H9 (cell line): ENCODE measurements around the gene FAM53B. TPM values are rescaled to one million over a fixed set of nuclear protein-coding genes. Genes with fewer than 3 reads are reported as not detected.
A peak's percentile ranks its signal among the peaks of the same experiment; 100 is the strongest.

Experiments
- DNase-seq: peaks from one replicate; pipeline ENCODE4 v3.0.0-alpha.2; 2017
- H2AFZ ChIP-seq: one replicate; pipeline ENCODE4 v1.6.1; 2013; ENCODE audit warnings: mild to moderate bottlenecking, low read length, control low read depth, moderate library complexity
- H2AK5ac ChIP-seq: 2 replicates; pipeline ENCODE4 v1.6.1; 2013; ENCODE audit warnings: low read length, control low read depth, mixed read lengths; ENCODE audit not compliant: insufficient read length
- H2BK120ac ChIP-seq: one replicate; pipeline ENCODE4 v1.6.1; 2013; ENCODE audit warnings: low read depth, mild to moderate bottlenecking, low read length, control low read depth, inconsistent platforms; ENCODE audit not compliant: poor library complexity, severe bottlenecking
- H2BK12ac ChIP-seq: 2 replicates; pipeline ENCODE4 v1.6.1; 2013; ENCODE audit warnings: low read length, control low read depth, mixed read lengths, low read depth; ENCODE audit not compliant: insufficient read length
- H2BK15ac ChIP-seq: 2 replicates; pipeline ENCODE4 v1.6.1; 2013; ENCODE audit warnings: low read depth, low read length, control low read depth
- H2BK20ac ChIP-seq: one replicate; pipeline ENCODE4 v1.6.1; 2013; ENCODE audit warnings: low read depth, mild to moderate bottlenecking, low read length, control low read depth, inconsistent platforms; ENCODE audit not compliant: poor library complexity, severe bottlenecking
- H2BK5ac ChIP-seq: 2 replicates; pipeline ENCODE4 v1.6.1; 2013; ENCODE audit warnings: low read length, control low read depth, mixed read lengths; ENCODE audit not compliant: insufficient read length
- H3K14ac ChIP-seq: 2 replicates; pipeline ENCODE4 v1.6.1; 2013; ENCODE audit warnings: low read length, control low read depth; ENCODE audit not compliant: insufficient read depth
- H3K18ac ChIP-seq: 2 replicates; pipeline ENCODE4 v1.6.1; 2013; ENCODE audit warnings: low read depth, mild to moderate bottlenecking, mixed read lengths, low read length, control low read depth; ENCODE audit not compliant: insufficient read length
- H3K23ac ChIP-seq: 2 replicates; pipeline ENCODE4 v1.6.1; 2013; ENCODE audit warnings: low read length, control low read depth, mixed read lengths, low read depth; ENCODE audit not compliant: insufficient read length
- H3K23me2 ChIP-seq: 2 replicates; pipeline ENCODE4 v1.6.1; 2013; ENCODE audit warnings: low read depth, mild to moderate bottlenecking, mixed read lengths, low read length, control low read depth; ENCODE audit not compliant: insufficient read length, poor library complexity, severe bottlenecking
- H3K27ac ChIP-seq: 2 replicates; pipeline ENCODE4 v1.5.1; 2013; ENCODE audit warnings: low read length, control low read depth, mixed read lengths, low read depth; ENCODE audit not compliant: insufficient read length
- H3K27me3 ChIP-seq: 2 replicates; pipeline ENCODE4 v1.6.1; 2013; ENCODE audit warnings: low read length, control low read depth, inconsistent platforms; ENCODE audit not compliant: insufficient read depth
- H3K4ac ChIP-seq: 2 replicates; pipeline ENCODE4 v1.6.1; 2013; ENCODE audit warnings: low read depth, mild to moderate bottlenecking, control low read depth, inconsistent platforms, low read length, moderate library complexity
- H3K4me1 ChIP-seq: 2 replicates; pipeline ENCODE4 v1.6.1; 2013; ENCODE audit warnings: low read length, control low read depth, inconsistent platforms; ENCODE audit not compliant: insufficient read depth
- H3K4me2 ChIP-seq: 2 replicates; pipeline ENCODE4 v1.6.1; 2013; ENCODE audit warnings: low read length, control low read depth, mixed read lengths; ENCODE audit not compliant: insufficient read length, insufficient read depth
- H3K56ac ChIP-seq: 2 replicates; pipeline ENCODE4 v1.6.1; 2013; ENCODE audit warnings: low read depth, mild to moderate bottlenecking, mixed read lengths, low read length, control low read depth; ENCODE audit not compliant: insufficient read length
- H3K79me1 ChIP-seq: 2 replicates; pipeline ENCODE4 v1.6.1; 2013; ENCODE audit warnings: low read depth, mild to moderate bottlenecking, moderate library complexity, low read length, control low read depth, inconsistent platforms; ENCODE audit not compliant: insufficient read depth, poor library complexity, severe bottlenecking
- H3K79me2 ChIP-seq: 2 replicates; pipeline ENCODE4 v1.6.1; 2013; ENCODE audit warnings: low read length, control low read depth, inconsistent platforms; ENCODE audit not compliant: insufficient read depth
- H3K9ac ChIP-seq: 2 replicates; pipeline ENCODE4 v1.6.1; 2013; ENCODE audit warnings: low read length, control low read depth, mixed read lengths; ENCODE audit not compliant: insufficient read length; ENCODE audit errors: extremely low read depth
- H3K9me3 ChIP-seq: one replicate; pipeline ENCODE4 v1.6.1; 2013; ENCODE audit warnings: low read depth, low read length, inconsistent platforms; ENCODE audit not compliant: control insufficient read depth
- H3T11ph ChIP-seq: one replicate; pipeline ENCODE4 v1.6.1; 2013; ENCODE audit warnings: mild to moderate bottlenecking, low read length, control low read depth, inconsistent platforms
- H4K20me1 ChIP-seq: one replicate; pipeline ENCODE4 v1.6.1; 2013; ENCODE audit not compliant: control insufficient read depth, insufficient read length, insufficient read depth
- H4K5ac ChIP-seq: 2 replicates; pipeline ENCODE4 v1.6.1; 2013; ENCODE audit warnings: low read depth, mild to moderate bottlenecking, mixed read lengths, low read length, control low read depth; ENCODE audit not compliant: insufficient read length
- H4K8ac ChIP-seq: replicated peaks from 2 replicates; pipeline ENCODE4 v1.6.1; 2013; ENCODE audit warnings: low read length, control low read depth, mixed read lengths, low read depth; ENCODE audit not compliant: insufficient read length
- H4K91ac ChIP-seq: 2 replicates; pipeline ENCODE4 v1.6.1; 2013; ENCODE audit warnings: low read depth, mild to moderate bottlenecking, moderate library complexity, mixed read lengths, low read length, control low read depth; ENCODE audit not compliant: insufficient read length
- H3K27ac Mint-ChIP-seq, 3 experiments: 2 replicates in 2 of 3; 3 replicates in 1 of 3; pipeline ENCODE4 v1.8.0; 2020 to 2021; ENCODE audit warnings: mixed read lengths in 3 of 3, mild to moderate bottlenecking in 1 of 3, moderate library complexity in 1 of 3
- H3K27me3 Mint-ChIP-seq: 2 replicates; pipeline ENCODE4 v1.8.0; 2021; ENCODE audit warnings: low read depth, mild to moderate bottlenecking, moderate library complexity, mixed read lengths
- H3K36me3 Mint-ChIP-seq, 3 experiments: 2 replicates in 2 of 3; 3 replicates in 1 of 3; pipeline ENCODE4 v1.8.0; 2020 to 2021; ENCODE audit warnings: low read depth in 3 of 3, mixed read lengths in 3 of 3; ENCODE audit not compliant: insufficient read depth in 1 of 3
- H3K4me1 Mint-ChIP-seq, 2 experiments: 2 replicates each; pipeline ENCODE4 v1.8.0; 2020; ENCODE audit warnings: mixed read lengths in 2 of 2
- H3K4me3 Mint-ChIP-seq, 2 experiments: 2 replicates in 1 of 2; 3 replicates in 1 of 2; pipeline ENCODE4 v1.8.0; 2020 to 2021; ENCODE audit warnings: mild to moderate bottlenecking in 2 of 2, mixed read lengths in 2 of 2, moderate library complexity in 1 of 2
- H3K9me3 Mint-ChIP-seq, 2 experiments: 2 replicates in 1 of 2; 3 replicates in 1 of 2; pipeline ENCODE4 v1.8.0; 2020; ENCODE audit warnings: mild to moderate bottlenecking in 2 of 2, mixed read lengths in 2 of 2, moderate library complexity in 1 of 2
- CTCF ChIP-seq: fragments of 200-600 bp; sonication (generic); conservative IDR thresholded peaks from 3 replicates; pipeline ENCODE4 v1.8.0; 2021; ENCODE audit warnings: antibody characterized with exemption, mild to moderate bottlenecking
- WGBS: extraction: QIAGEN DNeasy Blood & Tissue Kit; methylation state at CpG from one replicate; pipeline ENCODE4 v1.1.7; 2013; ENCODE audit warnings: missing lambda C conversion rate, low lambda C conversion rate, mixed read lengths; ENCODE audit not compliant: insufficient read length; ENCODE audit errors: extremely low coverage; 5-methylcytosine and 5-hydroxymethylcytosine counted together
- total RNA-seq: library from RNA; stranded (reverse); gene quantifications from 2 replicates; pipeline ENCODE4 v1.2.1, GENCODE V29; 2021

The FAM53B gene
- total RNA-seq, 1 experiment from 2014 or later: 11.5 TPM

- no CpG with 5 or more reads among the region's 6 CpGs for WGBS
- Histone ChIP-seq H3K4me2 (no peak overlapping the region), H3K18ac (no peak overlapping the region), H2BK12ac (no peak overlapping the region), H3K4me1 (peaks cover 18% of the 10 kb centered on the region; the same call in 1 of the 2 replicates), H3K23ac (no peak overlapping the region), H3K56ac (no peak overlapping the region), H3K4ac (no peak overlapping the region), H3K14ac (no peak overlapping the region), H4K20me1 (peaks cover 2% of the 10 kb centered on the region), H3K79me1 (no peaks in the 10 kb centered on the region), H4K8ac (no peak overlapping the region), H3K9me3 (no peaks in the 10 kb centered on the region), H4K91ac (no peak overlapping the region), H2AFZ (no peak overlapping the region), H3K27me3 (peaks cover 6% of the 10 kb centered on the region; the same call in 1 of the 2 replicates), H2AK5ac (no peak overlapping the region), H2BK5ac (no peak overlapping the region), H3K79me2 (no peaks in the 10 kb centered on the region; the same call in 1 of the 2 replicates), H2BK120ac (no peak overlapping the region), H4K5ac (no peak overlapping the region), H2BK15ac (no peak overlapping the region), H2BK20ac (no peak overlapping the region), H3K27ac (no peak overlapping the region), H3K9ac (no peak overlapping the region), H3T11ph (no peak overlapping the region), H3K23me2 (peaks cover 9% of the 10 kb centered on the region)
- no peak for TF ChIP-seq CTCF
- Mint-ChIP-seq H3K27ac (peak overlapping the region in 1 of 3 experiments; percentile 46; a peak in 1 of 7 replicates), H3K4me1 (peaks cover 61 to 70% of the 10 kb centered on the region in 2 experiments), H3K36me3 (peaks cover 0 to 2% (median 0%) of the 10 kb centered on the region in 3 experiments; a peak in 2 of 7 replicates), H3K9me3 (no peaks in the 10 kb centered on the region; a peak in 1 of 5 replicates), H3K27me3 (peaks cover 43% of the 10 kb centered on the region), H3K4me3 (no peak overlapping the region)
- DNase-seq: no peak
Observed at GRCh38 chr10:124738441-124738840, 5.7 kb downstream of the FAM53B start.
